Osteocyte (in vitro differentiated cells): ENCODE results near the gene AKT2. TPM values are rescaled to one million over a fixed set of nuclear protein-coding genes. Genes with fewer than 3 reads are reported as not detected.

Source experiments
- DNase-seq: peaks from one replicate; pipeline ENCODE4 v3.0.0; 2021; ENCODE audit warnings: mixed read lengths; ENCODE audit not compliant: unreplicated experiment; ENCODE audit errors: extremely low spot score
- H3K27ac Mint-ChIP-seq: one replicate; pipeline ENCODE4 v1.8.0; 2021; ENCODE audit warnings: mild to moderate bottlenecking, mixed read lengths; ENCODE audit not compliant: unreplicated experiment
- H3K27me3 Mint-ChIP-seq: one replicate; pipeline ENCODE4 v1.8.0; 2021; ENCODE audit warnings: mixed read lengths; ENCODE audit not compliant: unreplicated experiment
- H3K36me3 Mint-ChIP-seq: one replicate; pipeline ENCODE4 v1.8.0; 2021; ENCODE audit warnings: mixed read lengths; ENCODE audit not compliant: unreplicated experiment
- H3K4me1 Mint-ChIP-seq: one replicate; pipeline ENCODE4 v1.8.0; 2021; ENCODE audit warnings: mixed read lengths; ENCODE audit not compliant: unreplicated experiment
- H3K4me3 Mint-ChIP-seq: one replicate; pipeline ENCODE4 v1.8.0; 2021; ENCODE audit warnings: mild to moderate bottlenecking, moderate library complexity, mixed read lengths; ENCODE audit not compliant: unreplicated experiment
- H3K9me3 Mint-ChIP-seq: one replicate; pipeline ENCODE4 v1.8.0; 2021; ENCODE audit warnings: mixed read lengths; ENCODE audit not compliant: unreplicated experiment
- CTCF ChIP-seq: fragments of 200-600 bp; sonication (generic); IDR thresholded peaks from 2 replicates; pipeline ENCODE4 v1.5.0; 2021; ENCODE audit warnings: antibody characterized with exemption, mild to moderate bottlenecking, moderate library complexity
- total RNA-seq: library from RNA; stranded (reverse); gene quantifications from 2 replicates; pipeline ENCODE4 v1.2.1, GENCODE V29; 2021

The AKT2 gene
- total RNA-seq, 1 donor from 2014 or later: 152 TPM

DNA sequence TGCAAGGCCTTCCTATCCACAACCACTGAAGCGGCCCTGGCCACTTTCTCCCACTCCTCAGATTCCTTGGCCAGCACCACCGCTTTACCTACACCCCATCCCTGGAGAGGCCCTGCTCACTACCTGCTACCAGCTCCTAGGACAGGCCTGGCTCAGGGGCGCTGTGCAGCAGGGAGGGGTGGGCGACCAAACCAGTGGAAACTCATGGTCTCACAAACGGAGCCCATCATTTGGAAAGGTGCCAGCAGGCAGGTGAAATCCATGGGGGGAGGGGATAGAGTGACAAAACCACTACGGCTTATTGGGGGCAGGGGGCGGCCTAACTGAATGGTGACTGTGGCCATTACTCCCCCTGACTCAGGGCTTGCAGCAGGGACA lies 35.4 kb upstream of the AKT2 start:
- no peak overlapping the region for H3K27ac Mint-ChIP-seq
- no peak for DNase-seq
- TF ChIP-seq CTCF: no peak
- H3K27me3 Mint-ChIP-seq: no peaks in the 10 kb centered on the region
- H3K4me1 Mint-ChIP-seq: peaks cover 20% of the 10 kb centered on the region
- peaks cover 31% of the 10 kb centered on the region for H3K36me3 Mint-ChIP-seq
- no peaks in the 10 kb centered on the region for H3K9me3 Mint-ChIP-seq
- H3K4me3 Mint-ChIP-seq: no peak overlapping the region

GRCh38 chr19:40317338-40317737 lies 32.2 kb upstream of the AKT2 start:
- Mint-ChIP-seq H3K4me1 (peaks cover 6% of the 10 kb centered on the region), H3K27me3 (no peaks in the 10 kb centered on the region), H3K36me3 (peaks cover 12% of the 10 kb centered on the region), H3K27ac (no peak overlapping the region), H3K9me3 (no peaks in the 10 kb centered on the region), H3K4me3 (no peak overlapping the region)
- TF ChIP-seq CTCF: no peak
- no peak for DNase-seq

DNA sequence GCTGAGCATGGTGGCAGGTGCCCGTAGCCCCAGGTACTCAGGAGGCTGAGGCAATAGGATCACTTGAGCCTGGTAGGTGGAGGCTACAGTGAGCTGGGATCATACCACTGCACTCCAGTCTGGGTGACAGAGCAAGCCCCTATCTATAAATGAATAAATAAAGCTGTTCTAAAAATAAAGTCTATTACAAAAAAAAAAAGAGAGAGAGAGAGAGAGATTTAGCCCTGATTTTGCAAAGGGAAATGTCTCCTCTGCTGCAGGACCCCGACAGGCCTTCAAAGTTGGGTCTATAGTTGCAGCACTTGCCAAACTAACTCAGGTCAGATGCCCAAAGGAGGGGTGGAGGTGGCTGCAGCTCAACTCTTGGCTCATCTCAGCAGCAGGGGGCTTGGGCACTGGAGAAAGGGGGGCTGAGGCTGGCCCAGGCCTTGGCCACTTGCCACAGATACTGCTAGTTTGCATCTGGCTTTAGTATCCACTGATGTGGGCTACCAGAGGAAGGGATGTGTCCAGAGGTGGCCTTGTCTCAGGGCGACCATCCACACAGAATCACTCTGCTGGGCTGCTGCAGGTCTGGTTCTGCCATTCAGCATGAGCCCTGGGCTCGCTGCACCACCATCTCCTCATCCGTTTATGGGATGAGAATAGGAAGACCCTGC lies 30.8 kb upstream of the AKT2 start:
- no peaks in the 10 kb centered on the region for H3K9me3 Mint-ChIP-seq
- no peak for DNase-seq
- H3K4me1 Mint-ChIP-seq: peaks cover 2% of the 10 kb centered on the region
- peak overlapping the region; percentile 47 for H3K27ac Mint-ChIP-seq
- TF ChIP-seq CTCF: no peak
- no peak overlapping the region for H3K4me3 Mint-ChIP-seq
- peaks cover 10% of the 10 kb centered on the region for H3K36me3 Mint-ChIP-seq
- no peaks in the 10 kb centered on the region for H3K27me3 Mint-ChIP-seq

DNA sequence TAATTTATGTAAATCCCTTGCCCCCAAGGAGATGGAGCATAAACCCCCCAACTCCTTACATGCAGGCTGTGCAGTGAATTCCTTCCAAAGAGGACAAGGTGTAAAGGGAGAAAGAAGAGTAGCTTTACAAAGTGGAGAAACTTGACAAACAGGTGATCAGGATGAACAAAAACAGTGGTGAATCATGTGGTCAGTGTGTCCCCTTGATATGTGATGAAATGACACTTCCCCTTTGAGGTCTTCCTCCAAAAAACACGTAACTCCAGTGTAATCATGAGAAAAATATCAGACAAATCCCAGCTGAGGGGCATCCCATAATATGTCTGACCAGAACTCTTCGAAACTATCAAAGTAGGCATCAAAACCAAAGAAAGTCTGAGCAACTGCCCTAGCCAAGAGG lies 29.5 kb upstream of the AKT2 start:
- no peak for DNase-seq
- H3K27me3 Mint-ChIP-seq: no peaks in the 10 kb centered on the region
- peaks cover 2% of the 10 kb centered on the region for H3K4me1 Mint-ChIP-seq
- H3K27ac Mint-ChIP-seq: no peak overlapping the region
- TF ChIP-seq CTCF: no peak
- H3K4me3 Mint-ChIP-seq: no peak overlapping the region
- H3K36me3 Mint-ChIP-seq: peaks cover 2% of the 10 kb centered on the region
- H3K9me3 Mint-ChIP-seq: no peaks in the 10 kb centered on the region

- Mint-ChIP-seq H3K27ac (no peak overlapping the region), H3K4me1 (peaks cover 2% of the 10 kb centered on the region), H3K4me3 (no peak overlapping the region), H3K27me3 (no peaks in the 10 kb centered on the region), H3K36me3 (peaks cover 2% of the 10 kb centered on the region), H3K9me3 (no peaks in the 10 kb centered on the region)
- DNase-seq: no peak
- no peak for TF ChIP-seq CTCF
Observed at GRCh38 chr19:40313229-40313983, 28.3 kb upstream of the AKT2 start.
